Parathyroid adenoma (tissue), 2 donors: Measurements from ENCODE around the gene COLEC11.

Experiments used
- H2AFZ ChIP-seq: fragments of 300-600 bp; sonication (generic); one replicate; pipeline ENCODE4 v1.7.0; 2017; ENCODE audit warnings: antibody characterized with exemption, mild to moderate bottlenecking
- H3K27ac ChIP-seq: fragments of 300-600 bp; sonication (generic); one replicate; pipeline ENCODE4 v1.7.0; 2017
- H3K27me3 ChIP-seq: fragments of 300-600 bp; sonication (generic); one replicate; pipeline ENCODE4 v1.7.0; 2017; ENCODE audit warnings: low read length; ENCODE audit not compliant: control insufficient read depth, insufficient read depth
- H3K36me3 ChIP-seq: fragments of 300-600 bp; sonication (generic); one replicate; pipeline ENCODE4 v1.7.0; 2017; ENCODE audit warnings: low read length; ENCODE audit not compliant: control insufficient read depth, insufficient read depth
- H3K4me1 ChIP-seq: fragments of 300-600 bp; sonication (generic); one replicate; pipeline ENCODE4 v1.7.0; 2017; ENCODE audit warnings: control low read depth
- H3K4me2 ChIP-seq: fragments of 300-600 bp; sonication (generic); one replicate; pipeline ENCODE4 v1.7.0; 2017; ENCODE audit warnings: low read length
- H3K4me3 ChIP-seq: fragments of 300-600 bp; sonication (generic); one replicate; pipeline ENCODE4 v1.7.0; 2017; ENCODE audit warnings: low read depth, low read length
- H3K79me2 ChIP-seq: fragments of 300-600 bp; sonication (generic); one replicate; pipeline ENCODE4 v1.7.0; 2017; ENCODE audit warnings: control low read depth
- H3K9ac ChIP-seq: fragments of 300-600 bp; sonication (generic); one replicate; pipeline ENCODE4 v1.7.0; 2017; ENCODE audit warnings: mild to moderate bottlenecking
- H3K9me3 ChIP-seq: fragments of 300-600 bp; sonication (generic); one replicate; pipeline ENCODE4 v1.7.0; 2017; ENCODE audit warnings: low read length; ENCODE audit not compliant: control insufficient read depth
- TF ChIP-seq, protein P1 (sequence below): fragments of 300-600 bp; sonication (generic); IDR thresholded peaks from one replicate; pipeline ENCODE4 v1.7.0; 2017; ENCODE audit warnings: antibody characterized with exemption, mild to moderate bottlenecking
- donor health status: primary hyperparathyroidism.

Gene COLEC11

GRCh38 chr2:3595985-3596384, 1.1 kb downstream of the COLEC11 start:
- H3K9ac ChIP-seq: no peak overlapping the region
- peaks cover 3% of the 10 kb centered on the region for H3K4me1 ChIP-seq
- no peaks in the 10 kb centered on the region for H3K27me3 ChIP-seq
- H3K27ac ChIP-seq: no peak overlapping the region
- no peak overlapping the region for H2AFZ ChIP-seq
- no peaks in the 10 kb centered on the region for H3K36me3 ChIP-seq
- no peaks in the 10 kb centered on the region for H3K9me3 ChIP-seq
- H3K4me3 ChIP-seq: no peak overlapping the region
- TF ChIP-seq, protein P1, sequence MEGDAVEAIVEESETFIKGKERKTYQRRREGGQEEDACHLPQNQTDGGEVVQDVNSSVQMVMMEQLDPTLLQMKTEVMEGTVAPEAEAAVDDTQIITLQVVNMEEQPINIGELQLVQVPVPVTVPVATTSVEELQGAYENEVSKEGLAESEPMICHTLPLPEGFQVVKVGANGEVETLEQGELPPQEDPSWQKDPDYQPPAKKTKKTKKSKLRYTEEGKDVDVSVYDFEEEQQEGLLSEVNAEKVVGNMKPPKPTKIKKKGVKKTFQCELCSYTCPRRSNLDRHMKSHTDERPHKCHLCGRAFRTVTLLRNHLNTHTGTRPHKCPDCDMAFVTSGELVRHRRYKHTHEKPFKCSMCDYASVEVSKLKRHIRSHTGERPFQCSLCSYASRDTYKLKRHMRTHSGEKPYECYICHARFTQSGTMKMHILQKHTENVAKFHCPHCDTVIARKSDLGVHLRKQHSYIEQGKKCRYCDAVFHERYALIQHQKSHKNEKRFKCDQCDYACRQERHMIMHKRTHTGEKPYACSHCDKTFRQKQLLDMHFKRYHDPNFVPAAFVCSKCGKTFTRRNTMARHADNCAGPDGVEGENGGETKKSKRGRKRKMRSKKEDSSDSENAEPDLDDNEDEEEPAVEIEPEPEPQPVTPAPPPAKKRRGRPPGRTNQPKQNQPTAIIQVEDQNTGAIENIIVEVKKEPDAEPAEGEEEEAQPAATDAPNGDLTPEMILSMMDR: no peak
- H3K79me2 ChIP-seq: no peaks in the 10 kb centered on the region
- H3K4me2 ChIP-seq: no peak overlapping the region

DNA sequence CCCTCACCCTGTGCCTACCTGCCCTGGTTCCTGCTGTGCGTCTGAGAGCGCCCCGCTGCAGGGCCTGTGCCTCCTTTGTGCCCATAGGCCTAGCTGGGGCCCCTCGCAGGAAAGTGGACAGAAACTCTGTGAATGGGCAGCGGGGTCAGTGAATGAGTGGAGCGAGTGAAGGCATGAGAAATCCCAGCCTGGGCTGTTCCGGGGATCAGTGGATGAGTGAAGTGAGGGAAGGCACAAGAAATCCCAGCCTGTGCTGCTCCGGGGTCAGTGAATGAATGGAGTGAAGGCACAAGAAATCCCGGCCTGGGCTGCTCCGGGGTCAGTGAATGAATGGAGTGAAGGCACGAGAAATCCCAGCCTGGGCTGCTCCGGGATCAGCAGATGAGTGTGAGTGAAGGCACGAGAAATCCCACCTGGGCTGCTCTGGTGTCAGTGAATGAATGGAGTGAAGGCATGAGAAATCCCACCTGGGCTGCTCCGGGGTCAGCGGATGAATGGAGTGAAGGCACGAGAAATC, 2.0 kb downstream of the COLEC11 start:
- Histone ChIP-seq H3K36me3 (no peaks in the 10 kb centered on the region), H3K79me2 (no peaks in the 10 kb centered on the region), H3K4me3 (no peak overlapping the region), H3K9me3 (no peaks in the 10 kb centered on the region), H2AFZ (no peak overlapping the region), H3K27ac (no peak overlapping the region), H3K4me1 (peaks cover 3% of the 10 kb centered on the region), H3K9ac (no peak overlapping the region), H3K27me3 (no peaks in the 10 kb centered on the region), H3K4me2 (no peak overlapping the region)
- TF ChIP-seq, protein P1: no peak

- Histone ChIP-seq H3K36me3 (no peaks in the 10 kb centered on the region), H3K9me3 (no peaks in the 10 kb centered on the region), H3K4me3 (no peak overlapping the region), H3K27me3 (no peaks in the 10 kb centered on the region), H3K4me1 (peaks cover 3% of the 10 kb centered on the region), H2AFZ (no peak overlapping the region), H3K9ac (no peak overlapping the region), H3K4me2 (no peak overlapping the region), H3K79me2 (no peaks in the 10 kb centered on the region), H3K27ac (no peak overlapping the region)
- TF ChIP-seq, protein P1: no peak
Observed at GRCh38 chr2:3597567-3597966, 2.7 kb downstream of the COLEC11 start.

DNA sequence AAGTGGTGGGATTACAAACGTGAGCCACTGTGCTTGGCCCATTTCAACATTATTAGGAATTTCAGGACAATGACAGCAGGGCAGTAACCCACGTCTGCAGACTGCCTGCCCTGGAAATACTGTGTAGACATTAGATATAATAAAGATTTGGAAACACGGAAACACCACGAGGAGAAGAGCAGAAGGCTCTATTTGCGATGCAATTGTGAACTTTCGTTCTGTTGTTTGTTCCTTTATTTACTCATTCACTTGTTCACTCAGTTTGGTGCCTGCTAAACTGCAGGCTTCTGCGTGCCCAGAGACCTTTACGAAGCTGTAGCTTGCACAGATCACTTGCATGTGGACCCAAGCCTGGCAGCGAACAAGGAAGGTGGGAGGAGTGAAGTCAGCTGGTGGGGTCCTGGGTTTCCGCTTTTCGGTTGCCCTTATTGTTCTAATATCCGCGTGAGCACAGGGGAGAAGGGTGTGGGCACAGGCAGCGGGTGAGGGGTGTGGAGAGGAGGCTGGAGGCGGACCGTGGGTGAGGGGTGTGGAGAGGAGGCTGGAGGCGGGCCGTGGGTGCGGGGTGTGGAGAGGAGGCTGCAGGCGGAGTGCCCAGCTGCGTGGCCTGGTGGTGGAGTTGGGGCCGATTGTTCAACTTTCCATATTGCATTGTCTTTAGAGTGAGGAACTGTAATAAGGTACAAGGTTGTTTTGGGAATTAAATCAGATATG, 3.4 kb downstream of the COLEC11 start:
- Histone ChIP-seq H2AFZ (no peak overlapping the region), H3K4me2 (no peak overlapping the region), H3K4me1 (peaks cover 3% of the 10 kb centered on the region), H3K4me3 (no peak overlapping the region), H3K9ac (no peak overlapping the region), H3K79me2 (no peaks in the 10 kb centered on the region), H3K27me3 (no peaks in the 10 kb centered on the region), H3K36me3 (no peaks in the 10 kb centered on the region), H3K27ac (no peak overlapping the region), H3K9me3 (no peaks in the 10 kb centered on the region)
- TF ChIP-seq, protein P1: no peak
